A549 (cell line): Measurements from ENCODE around the gene PTRH1. TPM values are rescaled to one million over a fixed set of nuclear protein-coding genes. Genes with fewer than 3 reads are reported as not detected.

ENCODE experiments used
- ATAC-seq, 2 experiments: fragments of 200-7000 bp in 1 of 2; fragments of >200 bp in 1 of 2; cut with Nextera tagmentation in 1 of 2; cut with Tn5 transposase in 1 of 2; 3 replicates each; pipeline versions ENCODE4 v1.8.0 to v1.9.1; 2018 to 2020; ENCODE audit warnings: mild to moderate bottlenecking in 1 of 2, moderate library complexity in 1 of 2
- CTCF ChIA-PET: fragments of 300-600 bp; sonication (Branson Sonifier 250); formaldehyde crosslinking; extraction: SDS; loops from one replicate; lab custom pipeline; 2021; ENCODE audit warnings: antibody characterized with exemption, inconsistent platforms; lab: Yijun Ruan, JAX
- POLR2A ChIA-PET: fragments of 350-600 bp; formaldehyde crosslinking; extraction: SDS; loops from one replicate; lab custom pipeline; 2021; ENCODE audit warnings: antibody characterized with exemption, inconsistent platforms; lab: Yijun Ruan, JAX
- DNase-seq, 2 experiments: peaks; one replicate each; pipeline versions ENCODE4 v3.0.0 to v3.0.0-alpha.2; 2011 to 2016; ENCODE audit warnings: low read depth in 1 of 2, low spot score in 1 of 2
- FAIRE-seq: peaks from 2 replicates; lab custom pipeline; 2011; peaks lifted over from hg19 to GRCh38; lab: Jason Lieb, UNC
- H3K27ac ChIP-seq, 2 experiments: fragments of >200 bp; sonication (Bioruptor Twin); formaldehyde crosslinking; 3 replicates each; pipeline ENCODE4 v1.5.1; 2016 to 2017
- H3K4me1 ChIP-seq: fragments of >200 bp; sonication (Bioruptor Twin); formaldehyde crosslinking; 3 replicates; pipeline ENCODE4 v1.6.1; 2016
- H3K4me2 ChIP-seq: fragments of >200 bp; sonication (Bioruptor Twin); formaldehyde crosslinking; 3 replicates; pipeline ENCODE4 v1.6.1; 2016
- H3K4me3 ChIP-seq: fragments of >200 bp; sonication (Bioruptor Twin); formaldehyde crosslinking; 3 replicates; pipeline ENCODE4 v1.5.1; 2016
- H3K9me3 ChIP-seq: fragments of >200 bp; sonication (Bioruptor Twin); formaldehyde crosslinking; 3 replicates; pipeline ENCODE4 v1.6.1; 2016
- BCL3 ChIP-seq: fragments of >200 bp; sonication (Bioruptor Twin); formaldehyde crosslinking; IDR thresholded peaks from 3 replicates; pipeline ENCODE4 v1.6.1; 2016
- CTCF ChIP-seq: fragments of >200 bp; sonication (Bioruptor Twin); formaldehyde crosslinking; IDR thresholded peaks from 3 replicates; pipeline ENCODE4 v1.5.1; 2016
- E2F6 ChIP-seq: IDR thresholded peaks from 2 replicates; pipeline ENCODE4 v1.6.1; 2012; ENCODE audit warnings: low read depth, borderline replicate concordance
- EHF ChIP-seq: fragments of 250-450 bp; sonication (Bioruptor Pico); IDR thresholded peaks from 2 replicates; pipeline ENCODE4 v1.5.0; 2020; ENCODE audit warnings: mild to moderate bottlenecking
- EP300 ChIP-seq, 2 experiments: fragments of >200 bp; sonication (Bioruptor Twin); formaldehyde crosslinking; IDR thresholded peaks; 2 replicates in 1 of 2; 3 replicates in 1 of 2; pipeline ENCODE4 v1.6.1; 2016 to 2017
- GATA3 ChIP-seq: IDR thresholded peaks from 2 replicates; pipeline ENCODE4 v1.6.1; 2012; ENCODE audit warnings: borderline replicate concordance
- HES2 ChIP-seq: fragments of >200 bp; sonication (Bioruptor Twin); formaldehyde crosslinking; IDR thresholded peaks from 2 replicates; pipeline ENCODE4 v1.6.1; 2016
- HOXA7 ChIP-seq: fragments of 250-450 bp; sonication (Bioruptor Pico); IDR thresholded peaks from 2 replicates; pipeline ENCODE4 v1.5.0; 2020; ENCODE audit warnings: mild to moderate bottlenecking, moderate library complexity
- MAFK ChIP-seq: fragments of 450-650 bp; IDR thresholded peaks from 2 replicates; pipeline ENCODE4 v1.6.1; 2014; ENCODE audit not compliant: partially characterized antibody
- MAX ChIP-seq: IDR thresholded peaks from 2 replicates; pipeline ENCODE4 v1.6.1; 2012
- MYC ChIP-seq: IDR thresholded peaks from 2 replicates; pipeline ENCODE4 v1.6.1; 2012; ENCODE audit warnings: mild to moderate bottlenecking, inconsistent platforms, low read length, improper control_type of control experiment, borderline replicate concordance
- NFE2L2 ChIP-seq: fragments of 150-350 bp; conservative IDR thresholded peaks from 2 replicates; pipeline ENCODE4 v1.6.1; 2014; ENCODE audit warnings: low read length
- NPAS2 ChIP-seq: fragments of 250-450 bp; sonication (Bioruptor Pico); IDR thresholded peaks from 2 replicates; pipeline ENCODE4 v1.8.0; 2022; ENCODE audit warnings: mild to moderate bottlenecking, moderate library complexity, borderline replicate concordance
- RFX5 ChIP-seq: fragments of 450-650 bp; IDR thresholded peaks from 2 replicates; pipeline ENCODE4 v1.7.1; 2014; ENCODE audit warnings: antibody characterized with exemption, mild to moderate bottlenecking, moderate library complexity
- SREBF2 ChIP-seq: fragments of 450-650 bp; IDR thresholded peaks from 2 replicates; pipeline ENCODE4 v1.6.1; 2014; ENCODE audit warnings: mild to moderate bottlenecking, moderate library complexity
- TP53 ChIP-seq: fragments of 250-450 bp; sonication (Bioruptor Pico); IDR thresholded peaks from 2 replicates; pipeline ENCODE4 v1.5.0; 2021; ENCODE audit warnings: mild to moderate bottlenecking, moderate library complexity
- USF2 ChIP-seq: fragments of 450-650 bp; IDR thresholded peaks from 2 replicates; pipeline ENCODE4 v1.6.1; 2014; ENCODE audit warnings: antibody characterized with exemption
- ZC3H11A ChIP-seq: fragments of 450-650 bp; IDR thresholded peaks from 2 replicates; pipeline ENCODE4 v1.6.1; 2014; ENCODE audit warnings: antibody characterized with exemption, mild to moderate bottlenecking
- ZSCAN20 ChIP-seq: fragments of 250-450 bp; sonication (Bioruptor Pico); IDR thresholded peaks from 2 replicates; pipeline ENCODE4 v1.8.0; 2022; ENCODE audit warnings: mild to moderate bottlenecking, moderate library complexity
- WGBS: methylation state at CpG from one replicate; pipeline ENCODE4 v1.1.6; 2017; ENCODE audit errors: missing lambda C conversion rate; 5-methylcytosine and 5-hydroxymethylcytosine counted together
- polyA plus RNA-seq, 4 experiments: library from polyadenylated mRNA; depleted of rRNA in 3 of 4; stranded (reverse); fragments of >200 nt; fragmentation: RNase III in 1 of 4; extraction: RNeasy Plus Mini Kit Qiagen cat#74134 plus additional on column Dnase treatment in 1 of 4; gene quantifications; 2 replicates in 3 of 4; 3 replicates in 1 of 4; pipeline ENCODE4 v1.2.3, GENCODE V29; 2011 to 2017

Gene PTRH1
- polyA plus RNA-seq, 2 of the 4 experiments (the other 2 are of a cell fraction): 5.1 to 11.4 TPM

GRCh38 chr9:127762111-127762676, 46.7 kb upstream of the PTRH1 start (continued):
- TF ChIP-seq TP53 (no peak), ZSCAN20 (CRISPR knock-in tag) (no peak), GATA3 (no peak), ZC3H11A (no peak), MAX (no peak), MAFK (no peak), NFE2L2 (no peak), HOXA7 (CRISPR knock-in tag) (no peak)

GRCh38 chr9:127761491-127761956, 46.1 kb upstream of the PTRH1 start:
- no peak for TF ChIP-seq ZC3H11A
- TF ChIP-seq EP300 (IDR thresholded peaks at IDR 0.05): no peak
- TF ChIP-seq MAFK: no peak
- no peak overlapping the region for H3K27ac ChIP-seq
- H3K4me3 ChIP-seq: no peak overlapping the region
- CTCF ChIA-PET: interaction anchor here (1.0 to 15.5 kb wide), 5 partner anchors 22 to 161 kb away, joined by 3 to 157 read pairs (median 6); partner anchors contain the start of genes CDK9, SH2D3C and TOR2A
- POLR2A ChIA-PET: no interaction called here
- no peaks in the 10 kb centered on the region for H3K4me1 ChIP-seq
- peak; percentile 44 to 57; a peak in 5 of 6 replicates for ATAC-seq
- no peak overlapping the region for H3K4me2 ChIP-seq
- no peak for DNase-seq
- no peak for FAIRE-seq
- H3K9me3 ChIP-seq: no peaks in the 10 kb centered on the region
- WGBS: 33% methylated on average over 4 of the region's 5 CpGs

- TF ChIP-seq E2F6: no peak
- no peak for TF ChIP-seq MYC
- TF ChIP-seq EHF (CRISPR knock-in tag): no peak
- TF ChIP-seq USF2: no peak
- TF ChIP-seq TP53: no peak
- no peak for TF ChIP-seq BCL3
- TF ChIP-seq NPAS2 (CRISPR knock-in tag): no peak
- ChIA-PET POLR2A (no interaction called here), CTCF (interaction anchor here (0.6 to 15.5 kb wide), 7 partner anchors 23 to 182 kb away, joined by 3 to 157 read pairs (median 5); partner anchors contain the start of genes CDK9, SH2D3C and TOR2A)
- WGBS: 59% methylated on average over 5 of the region's 5 CpGs
- ATAC-seq: 0 out of 6 replicates have a peak, but pooled peaks of 1 of the 2 experiments have one; percentile 12
- Histone ChIP-seq H3K4me2 (no peak overlapping the region), H3K4me1 (no peaks in the 10 kb centered on the region), H3K9me3 (no peaks in the 10 kb centered on the region), H3K27ac (no peak overlapping the region), H3K4me3 (no peak overlapping the region)
- no peak for FAIRE-seq
- DNase-seq: no peak
Observed at GRCh38 chr9:127761061-127761460, 45.6 kb upstream of the PTRH1 start.

- Histone ChIP-seq H3K4me2 (no peak overlapping the region), H3K4me1 (peaks cover 14% of the 10 kb centered on the region), H3K4me3 (no peak overlapping the region), H3K27ac (no peak overlapping the region), H3K9me3 (no peaks in the 10 kb centered on the region)
- DNase-seq (no peak), ATAC-seq (no peak), FAIRE-seq (no peak)
- ChIA-PET POLR2A (interaction anchor here (0.6 kb wide), 1 partner anchor 13 kb away, joined by 5 read pairs; no protein-coding TSS in a partner anchor), CTCF (interaction anchor here (1.9 to 3.4 kb wide), 2 partner anchors 24 to 26 kb away, joined by 4 to 16 read pairs; partner anchors contain the start of gene TOR2A)
- WGBS: 67% methylated on average over 5 of the region's 5 CpGs
- TF ChIP-seq RFX5 (no peak), EP300 (IDR thresholded peaks at IDR 0.05) (no peak), HES2 (no peak), NPAS2 (CRISPR knock-in tag) (no peak), CTCF (no peak), MAX (no peak), SREBF2 (no peak), BCL3 (no peak)
Observed at GRCh38 chr9:127758843-127759242, 43.4 kb upstream of the PTRH1 start.
